K562 (cell line): ENCODE measurements around the gene KATNB1. TPM values are rescaled to one million over a fixed set of nuclear protein-coding genes. Genes with fewer than 3 reads are reported as not detected.
A peak's percentile ranks its signal among the peaks of the same experiment; 100 is the strongest.

Experiments
- DACH1 ChIP-seq: fragments of 450-650 bp; IDR thresholded peaks from 2 replicates; pipeline ENCODE4 v1.6.1; 2018; ENCODE audit not compliant: partially characterized antibody
- EHMT2 ChIP-seq: fragments of 450-650 bp; IDR thresholded peaks from 2 replicates; pipeline ENCODE4 v1.6.1; 2018; ENCODE audit warnings: antibody characterized with exemption
- GTF2B ChIP-seq: IDR thresholded peaks from 2 replicates; pipeline ENCODE4 v1.6.1; 2011; ENCODE audit not compliant: insufficient read length; ENCODE audit errors: extremely low read depth
- NCOR1 ChIP-seq: fragments of 450-650 bp; IDR thresholded peaks from 2 replicates; pipeline ENCODE4 v1.6.1; 2016; ENCODE audit warnings: mild to moderate bottlenecking, moderate library complexity
- PREB ChIP-seq: sonication (generic); formaldehyde crosslinking; IDR thresholded peaks from 2 replicates; pipeline ENCODE4 v1.8.1; 2023; ENCODE audit warnings: mild to moderate bottlenecking, missing genetic modification reagents
- ZNF146 ChIP-seq: IDR thresholded peaks from one replicate; pipeline ENCODE4 v1.6.1; 2018; ENCODE audit warnings: missing compliant biosample characterization; ENCODE audit not compliant: unreplicated experiment
- ZNF407 ChIP-seq: fragments of 450-650 bp; IDR thresholded peaks from 2 replicates; pipeline ENCODE4 v1.6.1; 2016; ENCODE audit warnings: low read depth
- ZNF507 ChIP-seq: conservative IDR thresholded peaks from 2 replicates; pipeline ENCODE4 v1.6.1; 2017; ENCODE audit warnings: missing genetic modification characterization, missing compliant biosample characterization
- ZNF57 ChIP-seq: fragments of 450-650 bp; formaldehyde crosslinking; IDR thresholded peaks from 2 replicates; pipeline ENCODE4 v1.4.0; 2020; ENCODE audit warnings: mild to moderate bottlenecking, moderate library complexity
- ZNF589 ChIP-seq: fragments of 200-800 bp; sonication (Bioruptor generic); IDR thresholded peaks from 2 replicates; pipeline ENCODE4 v1.6.1; 2016; ENCODE audit warnings: low read depth, missing genetic modification characterization, missing compliant biosample characterization
- polyA plus RNA-seq, 8 experiments: library from polyadenylated mRNA; depleted of rRNA in 4 of 8; stranded (reverse) in 5 of 8; unstranded in 3 of 8; fragments of >200 nt; fragmentation: Nextera tagmentation in 2 of 8; fragmentation: Illumina TruSeq in 1 of 8; extraction: Ambion mirVana in 2 of 8; extraction: Trizol in 1 of 8; gene quantifications; 2 replicates each; pipeline versions ENCODE4 v1.2.1 to v1.2.3, GENCODE V29; 2011 to 2014; ENCODE audit warnings: inconsistent platforms in 1 of 8, missing spikeins in 1 of 8
- total RNA-seq, 7 experiments: library from RNA; depleted of rRNA in 6 of 7; stranded (reverse); fragments of >200 nt in 6 of 7; fragmentation: Illumina TruSeq in 2 of 7; extraction: Trizol in 2 of 7; gene quantifications; 2 replicates each; pipeline versions ENCODE4 v1.2.1 to v1.2.3, GENCODE V29; 2011 to 2021; ENCODE audit warnings: low replicate concordance in 1 of 7
- TF ChIP-seq, protein P1 (sequence below): sonication (generic); formaldehyde crosslinking; IDR thresholded peaks from 2 replicates; pipeline ENCODE4 v1.8.0; 2022; ENCODE audit warnings: mild to moderate bottlenecking, missing genetic modification reagents
- TF ChIP-seq, protein P2 (sequence below): fragments of 450-650 bp; IDR thresholded peaks from 2 replicates; pipeline ENCODE4 v1.6.1; 2014; ENCODE audit warnings: low read depth, mild to moderate bottlenecking, moderate library complexity, borderline replicate concordance
- TF ChIP-seq, protein P3 (sequence below): fragments of 200-800 bp; sonication (Bioruptor generic); IDR thresholded peaks from 2 replicates; pipeline ENCODE4 v1.6.1; 2017; ENCODE audit warnings: missing genetic modification characterization, missing compliant biosample characterization

KATNB1 gene
- total and polyA plus RNA-seq, 9 of the 15 experiments (the other 6 are each of a cell fraction or from before 2014, with no cell fraction given), result 1.2 to 52.6 (median 21.9) TPM

DNA sequence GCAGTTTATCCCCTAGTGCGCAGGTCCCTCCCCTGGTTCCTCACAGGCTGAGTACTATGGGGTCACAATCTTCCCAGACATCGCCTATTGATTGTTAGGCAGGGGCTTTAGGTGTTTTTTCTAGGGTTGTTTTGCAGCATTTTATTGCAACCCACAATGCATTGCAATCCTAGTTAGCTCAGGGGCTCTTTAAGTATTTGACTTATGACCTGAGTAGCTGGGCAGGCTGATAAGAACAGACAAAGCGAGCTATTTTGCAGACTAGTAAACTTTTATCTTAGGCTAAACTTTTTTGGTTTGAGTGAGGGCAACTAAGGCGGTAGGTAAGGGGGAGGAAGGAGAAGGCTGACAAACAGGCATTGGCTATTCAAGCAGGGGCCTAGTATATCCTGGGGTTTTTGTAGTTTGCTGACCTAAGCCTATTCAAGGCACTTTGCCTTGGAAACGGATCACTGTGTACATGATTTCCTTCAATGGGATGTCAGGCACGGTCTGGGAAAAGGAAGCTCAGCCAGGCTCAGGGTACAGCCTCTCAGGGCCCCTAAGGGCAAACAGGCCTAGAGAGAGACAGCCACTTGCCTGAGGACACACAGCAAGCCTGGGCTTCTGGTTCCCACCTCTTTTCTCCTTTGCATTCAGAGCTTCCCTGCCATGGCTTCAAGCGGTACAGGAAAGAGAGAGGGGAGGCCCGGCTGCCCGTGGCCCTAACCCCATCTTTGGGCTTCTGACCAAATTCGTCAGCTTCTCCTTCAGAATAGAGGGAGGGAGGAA is 34.6 kb upstream of the KATNB1 start (continued):
- TF ChIP-seq PREB (CRISPR knock-in tag), result no peak
- TF ChIP-seq ZNF57 (CRISPR knock-in tag), result no peak
- TF ChIP-seq NCOR1, result peak; percentile 53
- TF ChIP-seq GTF2B, result no peak
- TF ChIP-seq, protein P1, sequence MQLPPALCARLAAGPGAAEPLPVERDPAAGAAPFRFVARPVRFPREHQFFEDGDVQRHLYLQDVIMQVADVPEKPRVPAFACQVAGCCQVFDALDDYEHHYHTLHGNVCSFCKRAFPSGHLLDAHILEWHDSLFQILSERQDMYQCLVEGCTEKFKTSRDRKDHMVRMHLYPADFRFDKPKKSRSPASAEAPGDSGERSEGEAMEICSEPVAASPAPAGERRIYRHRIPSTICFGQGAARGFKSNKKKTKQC (CRISPR knock-in tag), result no peak
- no peak for TF ChIP-seq EHMT2
- TF ChIP-seq, protein P2, sequence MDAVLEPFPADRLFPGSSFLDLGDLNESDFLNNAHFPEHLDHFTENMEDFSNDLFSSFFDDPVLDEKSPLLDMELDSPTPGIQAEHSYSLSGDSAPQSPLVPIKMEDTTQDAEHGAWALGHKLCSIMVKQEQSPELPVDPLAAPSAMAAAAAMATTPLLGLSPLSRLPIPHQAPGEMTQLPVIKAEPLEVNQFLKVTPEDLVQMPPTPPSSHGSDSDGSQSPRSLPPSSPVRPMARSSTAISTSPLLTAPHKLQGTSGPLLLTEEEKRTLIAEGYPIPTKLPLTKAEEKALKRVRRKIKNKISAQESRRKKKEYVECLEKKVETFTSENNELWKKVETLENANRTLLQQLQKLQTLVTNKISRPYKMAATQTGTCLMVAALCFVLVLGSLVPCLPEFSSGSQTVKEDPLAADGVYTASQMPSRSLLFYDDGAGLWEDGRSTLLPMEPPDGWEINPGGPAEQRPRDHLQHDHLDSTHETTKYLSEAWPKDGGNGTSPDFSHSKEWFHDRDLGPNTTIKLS, result no peak
- TF ChIP-seq, protein P3, sequence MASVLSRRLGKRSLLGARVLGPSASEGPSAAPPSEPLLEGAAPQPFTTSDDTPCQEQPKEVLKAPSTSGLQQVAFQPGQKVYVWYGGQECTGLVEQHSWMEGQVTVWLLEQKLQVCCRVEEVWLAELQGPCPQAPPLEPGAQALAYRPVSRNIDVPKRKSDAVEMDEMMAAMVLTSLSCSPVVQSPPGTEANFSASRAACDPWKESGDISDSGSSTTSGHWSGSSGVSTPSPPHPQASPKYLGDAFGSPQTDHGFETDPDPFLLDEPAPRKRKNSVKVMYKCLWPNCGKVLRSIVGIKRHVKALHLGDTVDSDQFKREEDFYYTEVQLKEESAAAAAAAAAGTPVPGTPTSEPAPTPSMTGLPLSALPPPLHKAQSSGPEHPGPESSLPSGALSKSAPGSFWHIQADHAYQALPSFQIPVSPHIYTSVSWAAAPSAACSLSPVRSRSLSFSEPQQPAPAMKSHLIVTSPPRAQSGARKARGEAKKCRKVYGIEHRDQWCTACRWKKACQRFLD (CRISPR knock-in tag), result peak; percentile 46; the same call in 1 of the 2 replicates
- TF ChIP-seq ZNF407, result no peak
- no peak for TF ChIP-seq DACH1
- no peak for TF ChIP-seq ZNF507
- 0 out of 2 replicates have a peak, but pooled peaks have one; percentile 24 for TF ChIP-seq ZNF589 (CRISPR knock-in tag)
- no peak for TF ChIP-seq ZNF146
